Fibroblast of skin of scalp (primary cell): ENCODE data around the gene DEGS2.

Experiments used
- DNase-seq: peaks from one replicate; pipeline ENCODE4 v3.0.0-alpha.2; 2013

DEGS2 gene

GRCh38 chr14:100147691-100148464 lies 11.6 kb downstream of the DEGS2 start:
- no peak for DNase-seq

- DNase-seq = no peak
Observed at GRCh38 chr14:100147181-100147631, 12.2 kb downstream of the DEGS2 start.

- DNase-seq = no peak
Observed at GRCh38 chr14:100146531-100147091, 12.8 kb downstream of the DEGS2 start.

GRCh38 chr14:100145682-100146464 lies 13.6 kb downstream of the DEGS2 start:
- DNase-seq = no peak

- DNase-seq = no peak
Observed at GRCh38 chr14:100144996-100145646, 14.3 kb downstream of the DEGS2 start.

GRCh38 chr14:100144645-100144995 lies 14.8 kb downstream of the DEGS2 start:
- DNase-seq = no peak

- DNase-seq = no peak
Observed at GRCh38 chr14:100143934-100144333, 15.5 kb downstream of the DEGS2 start.

GRCh38 chr14:100143523-100143922 lies 15.9 kb downstream of the DEGS2 start:
- no peak for DNase-seq

GRCh38 chr14:100142073-100143040 lies 17.1 kb downstream of the DEGS2 start:
- DNase-seq = no peak

GRCh38 chr14:100141098-100141497 lies 18.3 kb downstream of the DEGS2 start:
- DNase-seq = no peak

- DNase-seq = peak; percentile 20
Observed at GRCh38 chr14:100140452-100141078, 18.9 kb downstream of the DEGS2 start.

GRCh38 chr14:100138955-100139354 lies 20.5 kb downstream of the DEGS2 start:
- no peak for DNase-seq

- DNase-seq = no peak
Observed at GRCh38 chr14:100138082-100138787, 21.2 kb downstream of the DEGS2 start.

GRCh38 chr14:100137173-100137572 lies 22.3 kb downstream of the DEGS2 start:
- DNase-seq = no peak

- no peak for DNase-seq
Observed at GRCh38 chr14:100135784-100136183, 23.7 kb downstream of the DEGS2 start.

GRCh38 chr14:100135073-100135472 lies 24.4 kb downstream of the DEGS2 start:
- DNase-seq = no peak

- no peak for DNase-seq
Observed at GRCh38 chr14:100134586-100134985, 24.9 kb downstream of the DEGS2 start.

GRCh38 chr14:100132903-100133510 lies 26.4 kb downstream of the DEGS2 start:
- peak; percentile 58 for DNase-seq

GRCh38 chr14:100132161-100132902 lies 27.1 kb downstream of the DEGS2 start:
- DNase-seq = peak; percentile 68
